IMR-90 (cell line): ENCODE measurements around the gene MTREX. TPM values are rescaled to one million over a fixed set of nuclear protein-coding genes. Genes with fewer than 3 reads are reported as not detected.

Experiments used
- ATAC-seq: fragments of 200-7000 bp; cut with Tn5 transposase; 2 replicates; pipeline ENCODE4 v1.9.1; 2020; ENCODE audit warnings: low read depth, mild to moderate bottlenecking, moderate library complexity
- BruUV-seq: library from RNA; stranded (reverse); fragments of 400-500 nt; replicated peaks from 2 replicates; lab custom pipeline; 2021; lab: Mats Ljungman, UMichigan
- CTCF ChIA-PET: fragments of 300-600 bp; formaldehyde crosslinking; extraction: SDS; loops from one replicate; lab custom pipeline; 2021; ENCODE audit warnings: antibody characterized with exemption; lab: Yijun Ruan, JAX
- POLR2A ChIA-PET: fragments of 300-600 bp; sonication (Branson Sonifier 250); formaldehyde crosslinking; loops from one replicate; lab custom pipeline; 2022; ENCODE audit warnings: antibody characterized with exemption; ENCODE audit not compliant: unreplicated experiment; lab: Charles Lee
- DNase-seq: peaks from one replicate; pipeline ENCODE4 v3.0.0; 2013
- H2AFZ ChIP-seq: replicated peaks from 2 replicates; pipeline ENCODE3; 2013; ENCODE audit warnings: low read length, mild to moderate bottlenecking; ENCODE audit not compliant: poor library complexity
- H2AK5ac ChIP-seq: 2 replicates; pipeline ENCODE4 v1.6.1; 2013; ENCODE audit warnings: low read depth, low read length, inconsistent platforms
- H2AK9ac ChIP-seq: replicated peaks from 2 replicates; pipeline ENCODE3; 2013; ENCODE audit warnings: mild to moderate bottlenecking, low read depth, low read length, moderate library complexity; ENCODE audit not compliant: poor library complexity
- H2BK120ac ChIP-seq: 2 replicates; pipeline ENCODE4 v1.6.1; 2013; ENCODE audit warnings: low read depth, low read length, inconsistent platforms
- H2BK15ac ChIP-seq: 3 replicates; pipeline ENCODE4 v1.6.1; 2013; ENCODE audit warnings: low read depth, low read length, inconsistent platforms
- H2BK20ac ChIP-seq: 2 replicates; pipeline ENCODE4 v1.6.1; 2013; ENCODE audit warnings: low read depth, mild to moderate bottlenecking, inconsistent platforms, low read length, moderate library complexity
- H2BK5ac ChIP-seq: 2 replicates; pipeline ENCODE4 v1.6.1; 2013; ENCODE audit warnings: mild to moderate bottlenecking, low read depth, low read length, inconsistent platforms; ENCODE audit not compliant: poor library complexity, severe bottlenecking
- H3K14ac ChIP-seq: replicated peaks from 2 replicates; pipeline ENCODE4 v1.6.1; 2013; ENCODE audit warnings: low read depth, low read length, inconsistent platforms
- H3K18ac ChIP-seq: 2 replicates; pipeline ENCODE4 v1.6.1; 2013; ENCODE audit warnings: low read depth, low read length, control low read depth
- H3K23ac ChIP-seq: 2 replicates; pipeline ENCODE4 v1.6.1; 2013; ENCODE audit warnings: low read depth, low read length, inconsistent platforms
- H3K27ac ChIP-seq: 2 replicates; pipeline ENCODE4 v1.5.1; 2013; ENCODE audit warnings: mild to moderate bottlenecking, control low read depth, low read length; ENCODE audit not compliant: insufficient read depth
- H3K27me3 ChIP-seq: 2 replicates; pipeline ENCODE4 v1.6.1; 2013; ENCODE audit warnings: low read length; ENCODE audit not compliant: control insufficient read depth, insufficient read depth
- H3K36me3 ChIP-seq: 2 replicates; pipeline ENCODE4 v1.6.1; 2013; ENCODE audit warnings: low read length, mixed read lengths; ENCODE audit not compliant: control insufficient read depth, insufficient read depth
- H3K4ac ChIP-seq: 2 replicates; pipeline ENCODE4 v1.6.1; 2013; ENCODE audit warnings: low read depth, low read length, inconsistent platforms
- H3K4me1 ChIP-seq: 2 replicates; pipeline ENCODE4 v1.6.1; 2013; ENCODE audit warnings: low read length, mixed read lengths; ENCODE audit not compliant: control insufficient read depth, insufficient read depth
- H3K4me2 ChIP-seq: 2 replicates; pipeline ENCODE4 v1.6.1; 2013; ENCODE audit warnings: low read depth, mild to moderate bottlenecking, control low read depth, low read length, moderate library complexity
- H3K4me3 ChIP-seq: 2 replicates; pipeline ENCODE4 v1.5.1; 2013; ENCODE audit warnings: low read depth, mild to moderate bottlenecking, control low read depth, low read length, moderate library complexity; ENCODE audit not compliant: insufficient read depth
- H3K56ac ChIP-seq: 2 replicates; pipeline ENCODE4 v1.6.1; 2013; ENCODE audit warnings: low read length, inconsistent platforms; ENCODE audit not compliant: insufficient read depth; ENCODE audit errors: extremely low read depth
- H3K79me1 ChIP-seq, 2 experiments: 2 replicates each; pipeline ENCODE4 v1.6.1; 2013; ENCODE audit warnings: low read length in 2 of 2, inconsistent platforms in 1 of 2, low read depth in 1 of 2
- H3K9ac ChIP-seq: 2 replicates; pipeline ENCODE4 v1.6.1; 2013; ENCODE audit warnings: low read depth, low read length, control low read depth
- H3K9me1 ChIP-seq: 2 replicates; pipeline ENCODE4 v1.6.1; 2013; ENCODE audit warnings: low read length, inconsistent platforms; ENCODE audit not compliant: insufficient read depth
- H3K9me3 ChIP-seq: 2 replicates; pipeline ENCODE4 v1.6.1; 2013; ENCODE audit warnings: low read length; ENCODE audit not compliant: control insufficient read depth, insufficient read depth
- H4K20me1 ChIP-seq: 2 replicates; pipeline ENCODE4 v1.6.1; 2013; ENCODE audit warnings: low read length, inconsistent platforms; ENCODE audit not compliant: insufficient read depth
- H4K5ac ChIP-seq: 2 replicates; pipeline ENCODE4 v1.6.1; 2013; ENCODE audit warnings: mild to moderate bottlenecking, low read depth, low read length, control low read depth
- H4K8ac ChIP-seq, 2 experiments: 2 replicates each; pipeline ENCODE4 v1.6.1; 2013; ENCODE audit warnings: low read depth in 2 of 2, low read length in 2 of 2, control low read depth in 1 of 2, inconsistent platforms in 1 of 2
- H4K91ac ChIP-seq: 2 replicates; pipeline ENCODE4 v1.6.1; 2013; ENCODE audit warnings: low read depth, low read length, inconsistent platforms; ENCODE audit not compliant: insufficient read depth
- BHLHE40 ChIP-seq: fragments of 150-350 bp; IDR thresholded peaks from 2 replicates; pipeline ENCODE4 v1.6.1; 2016; ENCODE audit warnings: mild to moderate bottlenecking, low read depth, low read length
- CEBPB ChIP-seq: IDR thresholded peaks from 2 replicates; pipeline ENCODE4 v1.6.1; 2012; ENCODE audit warnings: low read depth, low read length, improper control_type of control experiment
- CHD1 ChIP-seq: IDR thresholded peaks from 2 replicates; pipeline ENCODE4 v1.6.1; 2012; ENCODE audit warnings: low read depth, low read length, improper control_type of control experiment
- FOS ChIP-seq: fragments of 150-350 bp; IDR thresholded peaks from 2 replicates; pipeline ENCODE4 v1.6.1; 2016; ENCODE audit warnings: low read depth, low read length
- MAFK ChIP-seq: IDR thresholded peaks from 2 replicates; pipeline ENCODE4 v1.6.1; 2012; ENCODE audit warnings: low read depth, low read length, improper control_type of control experiment
- MAZ ChIP-seq: IDR thresholded peaks from 2 replicates; pipeline ENCODE4 v1.6.1; 2012; ENCODE audit warnings: low read depth, mild to moderate bottlenecking, low read length, improper control_type of control experiment, moderate library complexity, borderline replicate concordance
- NFE2L2 ChIP-seq: fragments of 150-350 bp; IDR thresholded peaks from 2 replicates; pipeline ENCODE4 v1.6.1; 2016; ENCODE audit warnings: low read depth, mild to moderate bottlenecking, low read length
- POLR2A ChIP-seq: IDR thresholded peaks from 2 replicates; pipeline ENCODE4 v1.6.1; 2012; ENCODE audit warnings: mild to moderate bottlenecking, low read depth, low read length
- RAD21 ChIP-seq: IDR thresholded peaks from 2 replicates; pipeline ENCODE4 v1.6.1; 2012; ENCODE audit warnings: low read length, improper control_type of control experiment
- RCOR1 ChIP-seq: IDR thresholded peaks from 2 replicates; pipeline ENCODE4 v1.6.1; 2012; ENCODE audit warnings: mild to moderate bottlenecking, low read length, improper control_type of control experiment; ENCODE audit not compliant: insufficient replicate concordance
- SMC3 ChIP-seq: fragments of 150-350 bp; IDR thresholded peaks from 2 replicates; pipeline ENCODE4 v1.6.1; 2016; ENCODE audit warnings: low read depth, mild to moderate bottlenecking, antibody characterized with exemption, low read length, moderate library complexity
- WGBS, 2 experiments: methylation state at CpG; one replicate each; pipeline versions ENCODE4 v1.1.5 to v1.1.7; 2013; ENCODE audit warnings: missing lambda C conversion rate in 2 of 2; ENCODE audit not compliant: insufficient read length in 1 of 2; ENCODE audit errors: extremely low coverage in 2 of 2; 5-methylcytosine and 5-hydroxymethylcytosine counted together
- dilution Hi-C: fragments of 300-500 bp; cut with HindIII; formaldehyde crosslinking; loops from one replicate; pipeline ENCODE4 v1.14.3; 2018; ENCODE audit warnings: low sequenced_read_pairs; ENCODE audit not compliant: unreplicated experiment
- in situ Hi-C: fragments of 300-500 bp; cut with MboI; formaldehyde crosslinking; loops from 3 replicates; pipeline ENCODE4 v1.14.3; 2019; ENCODE audit warnings: low sequenced_read_pairs, inconsistent platforms, mixed read lengths
- intact Hi-C: fragments of 100-400 bp; cut with micrococcal nuclease; formaldehyde crosslinking; loops from 2 replicates; pipeline ENCODE4 v1.10.0; 2022
- polyA plus RNA-seq, 3 experiments: library from polyadenylated mRNA; depleted of rRNA; stranded (reverse); fragments of >200 nt; gene quantifications; 2 replicates each; pipeline ENCODE4 v1.2.3, GENCODE V29; 2012; ENCODE audit warnings: low replicate concordance in 1 of 3
- total RNA-seq: library from RNA; depleted of rRNA; stranded (reverse); fragments of >200 nt; gene quantifications from 2 replicates; pipeline ENCODE4 v1.2.3, GENCODE V29; 2012
- TF ChIP-seq, protein P1 (sequence below): fragments of 150-350 bp; IDR thresholded peaks from 2 replicates; pipeline ENCODE4 v1.6.1; 2016; ENCODE audit warnings: low read depth, mild to moderate bottlenecking, low read length, moderate library complexity, borderline replicate concordance
- TF ChIP-seq, protein P2 (sequence below): conservative IDR thresholded peaks from 2 replicates; pipeline ENCODE4 v1.5.1; 2012; ENCODE audit warnings: mild to moderate bottlenecking, low read depth, low read length, improper control_type of control experiment

The MTREX gene
- total and polyA plus RNA-seq, 2 of the 4 experiments (the other 2 are of a cell fraction) = 22.1 to 33.2 TPM

DNA sequence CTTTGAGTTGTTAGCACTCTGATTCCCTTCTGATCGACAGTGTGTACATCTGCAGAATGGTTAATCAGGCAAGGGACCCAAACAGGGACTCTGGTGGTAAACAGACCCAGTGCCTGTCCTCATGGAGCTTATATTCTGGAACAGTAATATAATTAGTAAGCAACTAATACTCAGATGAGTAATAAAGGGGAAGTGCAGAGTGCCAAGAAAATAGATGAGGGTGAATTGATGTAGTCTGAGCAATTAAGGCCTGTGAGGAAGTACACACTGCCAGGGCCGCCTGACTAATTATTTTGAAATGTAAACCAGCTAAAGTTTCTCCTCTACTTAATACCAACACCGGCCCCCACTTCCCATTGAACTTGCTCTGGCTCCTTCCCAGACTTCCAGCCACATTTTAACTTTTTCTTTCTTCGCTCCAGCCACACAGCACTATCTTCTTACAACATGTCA is 4.5 kb upstream of the MTREX start (continued):
- TF ChIP-seq, protein P1, sequence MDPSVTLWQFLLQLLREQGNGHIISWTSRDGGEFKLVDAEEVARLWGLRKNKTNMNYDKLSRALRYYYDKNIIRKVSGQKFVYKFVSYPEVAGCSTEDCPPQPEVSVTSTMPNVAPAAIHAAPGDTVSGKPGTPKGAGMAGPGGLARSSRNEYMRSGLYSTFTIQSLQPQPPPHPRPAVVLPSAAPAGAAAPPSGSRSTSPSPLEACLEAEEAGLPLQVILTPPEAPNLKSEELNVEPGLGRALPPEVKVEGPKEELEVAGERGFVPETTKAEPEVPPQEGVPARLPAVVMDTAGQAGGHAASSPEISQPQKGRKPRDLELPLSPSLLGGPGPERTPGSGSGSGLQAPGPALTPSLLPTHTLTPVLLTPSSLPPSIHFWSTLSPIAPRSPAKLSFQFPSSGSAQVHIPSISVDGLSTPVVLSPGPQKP = no peak

GRCh38 chr5:55304584-55304983 is 3.2 kb upstream of the MTREX start:
- H3K9me1 ChIP-seq = peaks cover 2% of the 10 kb centered on the region; the same call in 1 of the 2 replicates
- dilution Hi-C loops = no loop called here
- H2BK5ac ChIP-seq = peak overlapping the region; percentile 48
- no peak overlapping the region for H3K27ac ChIP-seq
- no peak overlapping the region for H3K4me3 ChIP-seq
- no peak overlapping the region for H2BK20ac ChIP-seq
- in situ Hi-C loops = no loop called here
- peaks cover 12 to 44% of the 10 kb centered on the region in 2 experiments for H3K79me1 ChIP-seq
- BruUV-seq = no TSS peak
- H3K4me1 ChIP-seq = peaks cover 3% of the 10 kb centered on the region
- H3K4me2 ChIP-seq = no peak overlapping the region
- WGBS, 2 experiments = no CpG with 5 or more reads among the region's 6 CpGs
- no peak overlapping the region for H3K18ac ChIP-seq
- no peak overlapping the region for H4K5ac ChIP-seq
- H2BK120ac ChIP-seq = no peak overlapping the region
- peaks cover 13% of the 10 kb centered on the region for H3K9me3 ChIP-seq
- ATAC-seq (no peak), DNase-seq (no peak)
- H4K8ac ChIP-seq = no peak overlapping the region
- H3K23ac ChIP-seq = no peak overlapping the region
- no peak overlapping the region for H2AK5ac ChIP-seq
- H2BK15ac ChIP-seq = no peak overlapping the region
- peaks cover 9% of the 10 kb centered on the region; the same call in 1 of the 2 replicates for H4K20me1 ChIP-seq
- H3K4ac ChIP-seq = no peak overlapping the region
- no peak overlapping the region for H2AK9ac ChIP-seq
- H4K91ac ChIP-seq = no peak overlapping the region
- CTCF ChIA-PET = no interaction called here
- no peaks in the 10 kb centered on the region for H3K27me3 ChIP-seq
- POLR2A ChIA-PET = no interaction called here
- H3K9ac ChIP-seq = no peak overlapping the region
- no peak overlapping the region for H2AFZ ChIP-seq
- peaks cover 6% of the 10 kb centered on the region for H3K36me3 ChIP-seq
- intact Hi-C loops = no loop called here
- no peak overlapping the region for H3K56ac ChIP-seq
- no peak overlapping the region for H3K14ac ChIP-seq
- TF ChIP-seq RCOR1 = no peak
- TF ChIP-seq BHLHE40 = no peak
- TF ChIP-seq RAD21 = no peak
- TF ChIP-seq FOS = no peak
- TF ChIP-seq SMC3 = no peak
- no peak for TF ChIP-seq NFE2L2
- TF ChIP-seq, protein P2, sequence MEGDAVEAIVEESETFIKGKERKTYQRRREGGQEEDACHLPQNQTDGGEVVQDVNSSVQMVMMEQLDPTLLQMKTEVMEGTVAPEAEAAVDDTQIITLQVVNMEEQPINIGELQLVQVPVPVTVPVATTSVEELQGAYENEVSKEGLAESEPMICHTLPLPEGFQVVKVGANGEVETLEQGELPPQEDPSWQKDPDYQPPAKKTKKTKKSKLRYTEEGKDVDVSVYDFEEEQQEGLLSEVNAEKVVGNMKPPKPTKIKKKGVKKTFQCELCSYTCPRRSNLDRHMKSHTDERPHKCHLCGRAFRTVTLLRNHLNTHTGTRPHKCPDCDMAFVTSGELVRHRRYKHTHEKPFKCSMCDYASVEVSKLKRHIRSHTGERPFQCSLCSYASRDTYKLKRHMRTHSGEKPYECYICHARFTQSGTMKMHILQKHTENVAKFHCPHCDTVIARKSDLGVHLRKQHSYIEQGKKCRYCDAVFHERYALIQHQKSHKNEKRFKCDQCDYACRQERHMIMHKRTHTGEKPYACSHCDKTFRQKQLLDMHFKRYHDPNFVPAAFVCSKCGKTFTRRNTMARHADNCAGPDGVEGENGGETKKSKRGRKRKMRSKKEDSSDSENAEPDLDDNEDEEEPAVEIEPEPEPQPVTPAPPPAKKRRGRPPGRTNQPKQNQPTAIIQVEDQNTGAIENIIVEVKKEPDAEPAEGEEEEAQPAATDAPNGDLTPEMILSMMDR = no peak
- no peak for TF ChIP-seq POLR2A
- TF ChIP-seq, protein P1 = no peak
- no peak for TF ChIP-seq MAFK
- no peak for TF ChIP-seq CEBPB
- no peak for TF ChIP-seq MAZ
- no peak for TF ChIP-seq CHD1
